Myocyte (in vitro differentiated cells): ENCODE measurements around the gene HMG20A. TPM values are rescaled to one million over a fixed set of nuclear protein-coding genes. Genes with fewer than 3 reads are reported as not detected.

Source experiments
- DNase-seq: peaks from one replicate; pipeline ENCODE4 v3.0.0-alpha.2; 2012; ENCODE audit warnings: low read depth
- total RNA-seq: library from RNA; depleted of rRNA; stranded (reverse); fragments of >200 nt; gene quantifications from 2 replicates; pipeline ENCODE4 v1.2.3, GENCODE V29; 2014

HMG20A gene
- total RNA-seq, 1 donor from 2014 or later, result 36.6 TPM

DNA sequence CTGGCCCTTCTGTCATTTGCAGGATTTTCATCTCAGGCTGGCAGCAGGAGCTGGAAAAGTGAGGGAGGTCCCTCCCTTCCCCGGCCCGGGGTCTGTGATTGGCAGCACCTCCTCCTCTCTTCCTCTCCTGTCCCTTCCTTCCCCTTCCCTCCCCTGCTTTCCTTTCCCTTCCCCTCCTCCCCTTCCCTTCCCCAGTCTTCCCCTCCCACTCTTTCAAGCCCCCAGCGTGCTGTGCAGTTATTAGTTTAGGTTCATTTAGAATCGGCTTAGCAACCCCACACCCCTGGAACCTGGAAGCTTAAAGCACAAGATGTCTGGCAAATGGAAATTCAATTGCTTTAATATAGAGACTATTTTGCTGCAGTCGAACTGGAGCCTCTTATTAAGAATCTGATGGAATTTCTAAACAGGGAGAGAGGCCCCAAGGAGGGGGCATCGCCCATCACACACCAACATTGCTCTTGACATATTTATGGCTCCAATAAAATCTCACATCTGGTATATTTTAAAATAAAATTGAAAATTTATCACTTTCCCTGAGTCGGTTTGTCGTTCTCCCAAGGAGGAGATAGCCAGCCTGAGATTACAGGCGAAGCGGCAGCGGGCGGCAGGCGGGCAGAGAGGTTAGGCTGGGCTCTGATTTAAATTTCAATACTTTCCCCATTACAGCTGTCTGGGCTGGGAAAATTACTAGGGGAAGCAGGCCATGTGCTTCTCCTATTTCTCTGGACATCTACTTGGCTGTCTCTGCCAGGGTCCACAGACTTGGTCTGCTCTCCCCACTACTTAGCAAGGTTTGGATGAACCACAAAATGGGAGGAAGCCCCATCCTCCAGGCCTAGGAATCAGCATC lies 113.1 kb downstream of the HMG20A start:
- no peak for DNase-seq

Other genes with a start within 250 kb of the HMG20A start
- 16.0 and 25.2 TPM in 2 replicates for gene PEAK1, start 784 bp upstream of the HMG20A start, total RNA-seq
- gene LINGO1, start 212.0 kb downstream of the HMG20A start, total RNA-seq, result not detected in 2 replicates